GM18505 (cell line): Measurements from ENCODE around the gene CSF2.

Source experiments
- ATAC-seq: cut with Tn5 transposase; IDR thresholded peaks from one replicate; pipeline ENCODE4 v1.9.1; 2021; ENCODE audit not compliant: unreplicated experiment
- POLR2A ChIP-seq: IDR thresholded peaks from 4 replicates; pipeline ENCODE4 v1.6.1; 2011; ENCODE audit warnings: borderline replicate concordance; ENCODE audit not compliant: insufficient read depth, insufficient read length; ENCODE audit errors: extremely low read depth

The CSF2 gene

DNA sequence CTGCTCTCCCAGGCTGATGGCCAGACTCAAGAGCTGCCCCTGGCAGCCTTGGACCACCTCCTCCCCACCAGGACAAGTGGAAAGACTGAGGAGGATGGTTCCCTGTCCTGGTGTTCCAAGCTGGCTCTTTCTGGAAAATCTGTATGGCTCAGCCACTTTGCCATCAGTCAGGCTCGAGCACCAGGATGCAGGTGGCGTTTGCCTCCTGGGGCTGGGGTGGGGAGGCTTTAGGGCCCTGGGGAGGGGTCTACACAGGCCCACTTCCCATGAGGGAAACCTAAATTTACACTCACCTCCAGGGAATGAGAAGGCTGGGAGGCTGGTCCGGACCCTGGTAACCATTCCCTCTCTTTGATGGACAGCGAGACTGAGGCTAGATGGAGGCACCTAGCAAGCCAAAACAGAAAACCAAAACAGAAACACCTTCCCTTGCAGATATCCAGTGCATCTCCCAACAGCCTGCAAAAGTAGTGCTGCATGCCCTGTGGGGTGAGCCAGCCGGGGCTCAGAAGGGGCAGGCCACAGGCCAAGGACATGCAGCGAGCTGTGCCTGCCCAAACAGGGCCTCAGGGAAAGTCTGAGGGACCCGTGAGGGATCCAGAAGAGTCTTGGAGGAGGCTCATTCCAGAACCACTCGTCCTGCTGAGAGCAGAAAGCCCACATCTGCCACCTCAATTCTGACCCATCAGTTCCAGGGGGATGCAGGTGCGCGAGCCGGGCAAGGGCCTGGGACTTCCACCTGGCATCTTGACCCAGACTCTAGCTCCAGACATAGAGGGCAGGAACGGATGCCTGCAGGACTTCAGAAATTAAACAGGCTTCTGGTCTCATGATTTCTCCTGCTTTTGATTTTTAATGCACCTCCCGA lies 5.4 kb upstream of the CSF2 start:
- TF ChIP-seq POLR2A: no peak
- ATAC-seq: no peak

DNA sequence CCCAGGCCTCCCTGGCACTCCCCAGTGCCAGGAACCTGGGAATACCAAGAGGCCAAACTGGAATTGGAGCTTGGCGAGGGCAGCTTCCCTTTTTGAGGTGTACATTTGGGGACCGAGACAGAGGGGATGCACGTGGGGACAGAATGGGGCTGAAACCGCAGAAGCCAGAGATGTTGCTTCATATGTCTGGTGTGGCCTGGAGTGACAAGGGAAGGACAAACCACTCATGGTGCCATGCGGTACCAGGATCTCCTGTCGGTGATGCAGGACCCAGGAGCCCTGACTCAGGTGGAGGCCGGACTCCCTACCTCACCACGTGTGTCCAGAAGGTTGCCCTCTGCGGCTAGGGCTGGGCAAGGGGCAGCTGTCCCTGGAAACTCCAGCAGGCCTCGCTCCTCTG lies 4.0 kb upstream of the CSF2 start:
- TF ChIP-seq POLR2A: no peak

DNA sequence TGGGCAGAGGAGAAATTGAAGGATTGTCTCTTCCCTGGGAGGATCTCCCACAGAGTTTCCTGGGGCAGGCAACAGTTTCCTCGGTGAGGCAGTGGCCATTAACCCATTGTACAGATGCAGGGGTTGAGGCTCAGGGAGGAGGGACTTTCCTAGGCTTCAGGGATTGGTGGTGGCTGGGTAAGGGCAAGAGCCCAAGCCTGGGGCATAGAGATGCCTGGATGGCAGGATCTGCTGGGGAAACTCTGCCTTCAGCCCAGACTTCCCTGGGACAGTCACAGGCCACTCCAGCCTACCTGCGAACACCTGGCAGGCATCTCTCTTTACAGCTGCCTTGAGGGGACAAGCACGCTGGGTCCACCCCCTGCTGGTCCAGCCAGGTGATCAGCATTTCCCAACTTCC lies 3.6 kb upstream of the CSF2 start:
- TF ChIP-seq POLR2A: no peak
- no peak for ATAC-seq

More for the DNA sequence above, 4.0 kb upstream of the CSF2 start:
- ATAC-seq: no peak

DNA sequence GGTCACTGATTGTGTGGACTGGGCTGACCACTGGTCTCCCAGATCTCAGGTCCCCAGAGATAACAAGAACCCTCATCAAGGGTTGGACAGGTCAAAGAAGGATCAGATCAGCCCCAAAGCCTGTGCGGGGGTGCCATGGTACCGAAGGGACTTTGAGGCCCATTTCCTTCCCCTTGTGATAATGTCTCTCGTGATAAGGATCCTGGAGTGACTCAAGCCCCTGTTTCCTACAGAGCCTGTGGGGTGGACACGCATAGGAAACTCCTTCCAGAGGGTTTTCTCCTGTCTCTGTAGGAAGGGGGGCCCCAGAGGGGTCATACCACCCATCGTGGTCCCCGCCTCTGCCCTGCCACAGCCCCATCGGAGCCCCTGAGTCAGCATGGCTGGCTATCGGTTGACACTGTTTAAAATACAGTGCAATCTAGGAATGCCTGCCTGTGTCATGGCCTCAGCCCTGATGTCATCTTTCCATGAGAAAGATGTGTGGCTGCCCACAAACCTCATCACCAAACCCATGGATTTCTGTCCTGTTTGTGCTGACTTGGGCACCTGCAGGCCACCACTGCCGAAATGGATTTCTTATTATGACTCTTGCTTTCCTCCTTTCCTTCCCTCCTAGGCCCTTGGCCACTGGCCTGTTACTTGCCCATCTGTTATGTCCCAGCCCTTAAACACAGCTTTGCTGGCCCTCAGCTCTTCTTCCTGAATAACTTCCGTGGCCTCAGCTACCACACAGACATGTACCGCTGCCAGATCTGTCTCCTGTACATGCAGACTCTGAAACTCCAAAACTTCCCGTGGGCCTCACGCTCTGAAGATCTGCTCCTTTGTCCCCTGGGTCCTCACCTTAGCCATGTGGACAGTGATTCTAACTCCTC lies 2.9 kb upstream of the CSF2 start:
- no peak for ATAC-seq
- no peak for TF ChIP-seq POLR2A

DNA sequence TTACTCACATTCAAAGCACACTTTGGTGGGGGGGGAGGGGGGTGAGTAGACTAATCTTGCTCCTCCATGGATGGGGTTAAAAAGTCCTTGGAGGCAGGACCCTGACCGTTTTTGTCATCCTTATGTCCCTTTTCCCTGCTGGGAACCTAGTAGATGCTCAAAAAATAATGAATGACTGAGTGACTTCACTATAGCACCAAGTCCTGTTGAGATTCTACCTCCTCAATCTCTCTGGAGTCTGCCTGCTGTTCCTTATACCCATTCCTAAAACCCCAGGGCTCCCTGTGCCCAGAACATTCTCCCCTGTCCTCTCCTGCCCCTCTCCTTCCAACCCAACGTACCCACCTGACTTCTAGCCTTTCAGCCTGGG lies 2.3 kb upstream of the CSF2 start:
- no peak for ATAC-seq
- TF ChIP-seq POLR2A: no peak

DNA sequence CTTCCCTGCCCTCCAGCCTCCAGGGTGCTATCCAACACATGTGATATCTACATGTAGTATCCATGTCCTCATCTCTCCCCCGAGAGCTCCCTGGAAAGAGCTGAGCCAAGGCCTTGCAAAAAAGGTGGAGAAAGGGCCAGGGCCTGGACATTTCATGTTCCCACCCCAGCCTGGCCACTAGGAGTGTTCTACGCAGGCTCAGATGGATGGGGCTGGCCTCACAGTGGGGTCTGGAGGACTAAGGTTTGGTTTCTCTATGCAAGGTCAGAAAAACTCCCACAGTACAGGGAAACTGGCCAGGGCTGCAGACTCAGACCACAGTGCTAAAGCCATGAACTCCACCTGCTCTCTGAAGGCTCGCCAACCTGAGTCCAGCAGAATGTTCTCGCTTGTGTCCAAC lies 1.5 kb upstream of the CSF2 start:
- no peak for TF ChIP-seq POLR2A
- no peak for ATAC-seq

DNA sequence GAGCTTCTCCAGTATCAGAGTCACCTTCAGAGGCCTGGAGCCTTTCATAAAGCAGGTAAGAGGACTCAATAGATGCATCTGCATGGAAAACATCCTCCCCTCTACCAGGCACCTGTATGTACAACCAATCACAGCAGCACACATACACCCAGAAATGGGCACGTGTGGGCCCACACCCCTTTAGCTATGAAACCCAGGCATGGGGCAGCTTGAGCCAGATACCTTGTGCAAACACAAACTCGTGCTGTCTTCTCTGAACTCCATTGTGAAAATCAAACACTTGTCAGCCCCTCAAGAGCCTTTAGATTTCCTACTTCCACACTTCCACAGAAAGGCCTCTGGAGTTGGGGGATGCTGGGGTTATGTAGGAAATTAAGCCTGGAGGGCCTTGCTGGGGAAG lies 1.1 kb upstream of the CSF2 start:
- no peak for TF ChIP-seq POLR2A
- ATAC-seq: no peak

DNA sequence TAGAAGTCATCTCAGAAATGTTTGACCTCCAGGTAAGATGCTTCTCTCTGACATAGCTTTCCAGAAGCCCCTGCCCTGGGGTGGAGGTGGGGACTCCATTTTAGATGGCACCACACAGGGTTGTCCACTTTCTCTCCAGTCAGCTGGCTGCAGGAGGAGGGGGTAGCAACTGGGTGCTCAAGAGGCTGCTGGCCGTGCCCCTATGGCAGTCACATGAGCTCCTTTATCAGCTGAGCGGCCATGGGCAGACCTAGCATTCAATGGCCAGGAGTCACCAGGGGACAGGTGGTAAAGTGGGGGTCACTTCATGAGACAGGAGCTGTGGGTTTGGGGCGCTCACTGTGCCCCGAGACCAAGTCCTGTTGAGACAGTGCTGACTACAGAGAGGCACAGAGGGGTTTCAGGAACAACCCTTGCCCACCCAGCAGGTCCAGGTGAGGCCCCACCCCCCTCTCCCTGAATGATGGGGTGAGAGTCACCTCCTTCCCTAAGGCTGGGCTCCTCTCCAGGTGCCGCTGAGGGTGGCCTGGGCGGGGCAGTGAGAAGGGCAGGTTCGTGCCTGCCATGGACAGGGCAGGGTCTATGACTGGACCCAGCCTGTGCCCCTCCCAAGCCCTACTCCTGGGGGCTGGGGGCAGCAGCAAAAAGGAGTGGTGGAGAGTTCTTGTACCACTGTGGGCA lies 642 bp downstream of the CSF2 start:
- no peak for TF ChIP-seq POLR2A
- no peak for ATAC-seq

DNA sequence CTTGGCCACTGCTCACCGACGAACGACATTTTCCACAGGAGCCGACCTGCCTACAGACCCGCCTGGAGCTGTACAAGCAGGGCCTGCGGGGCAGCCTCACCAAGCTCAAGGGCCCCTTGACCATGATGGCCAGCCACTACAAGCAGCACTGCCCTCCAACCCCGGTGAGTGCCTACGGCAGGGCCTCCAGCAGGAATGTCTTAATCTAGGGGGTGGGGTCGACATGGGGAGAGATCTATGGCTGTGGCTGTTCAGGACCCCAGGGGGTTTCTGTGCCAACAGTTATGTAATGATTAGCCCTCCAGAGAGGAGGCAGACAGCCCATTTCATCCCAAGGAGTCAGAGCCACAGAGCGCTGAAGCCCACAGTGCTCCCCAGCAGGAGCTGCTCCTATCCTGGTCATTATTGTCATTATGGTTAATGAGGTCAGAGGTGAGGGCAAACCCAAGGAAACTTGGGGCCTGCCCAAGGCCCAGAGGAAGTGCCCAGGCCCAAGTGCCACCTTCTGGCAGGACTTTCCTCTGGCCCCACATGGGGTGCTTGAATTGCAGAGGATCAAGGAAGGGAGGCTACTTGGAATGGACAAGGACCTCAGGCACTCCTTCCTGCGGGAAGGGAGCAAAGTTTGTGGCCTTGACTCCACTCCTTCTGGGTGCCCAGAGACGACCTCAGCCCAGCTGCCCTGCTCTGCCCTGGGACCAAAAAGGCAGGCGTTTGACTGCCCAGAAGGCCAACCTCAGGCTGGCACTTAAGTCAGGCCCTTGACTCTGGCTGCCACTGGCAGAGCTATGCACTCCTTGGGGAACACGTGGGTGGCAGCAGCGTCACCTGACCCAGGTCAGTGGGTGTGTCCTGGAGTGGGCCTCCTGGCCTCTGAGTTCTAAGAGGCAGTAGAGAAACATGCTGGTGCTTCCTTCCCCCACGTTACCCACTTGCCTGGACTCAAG lies 1.5 kb downstream of the CSF2 start:
- ATAC-seq: no peak
- no peak for TF ChIP-seq POLR2A

DNA sequence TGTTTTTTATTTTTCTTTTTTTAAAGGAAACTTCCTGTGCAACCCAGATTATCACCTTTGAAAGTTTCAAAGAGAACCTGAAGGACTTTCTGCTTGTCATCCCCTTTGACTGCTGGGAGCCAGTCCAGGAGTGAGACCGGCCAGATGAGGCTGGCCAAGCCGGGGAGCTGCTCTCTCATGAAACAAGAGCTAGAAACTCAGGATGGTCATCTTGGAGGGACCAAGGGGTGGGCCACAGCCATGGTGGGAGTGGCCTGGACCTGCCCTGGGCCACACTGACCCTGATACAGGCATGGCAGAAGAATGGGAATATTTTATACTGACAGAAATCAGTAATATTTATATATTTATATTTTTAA lies 2.1 kb downstream of the CSF2 start:
- TF ChIP-seq POLR2A: no peak
- ATAC-seq: no peak

DNA sequence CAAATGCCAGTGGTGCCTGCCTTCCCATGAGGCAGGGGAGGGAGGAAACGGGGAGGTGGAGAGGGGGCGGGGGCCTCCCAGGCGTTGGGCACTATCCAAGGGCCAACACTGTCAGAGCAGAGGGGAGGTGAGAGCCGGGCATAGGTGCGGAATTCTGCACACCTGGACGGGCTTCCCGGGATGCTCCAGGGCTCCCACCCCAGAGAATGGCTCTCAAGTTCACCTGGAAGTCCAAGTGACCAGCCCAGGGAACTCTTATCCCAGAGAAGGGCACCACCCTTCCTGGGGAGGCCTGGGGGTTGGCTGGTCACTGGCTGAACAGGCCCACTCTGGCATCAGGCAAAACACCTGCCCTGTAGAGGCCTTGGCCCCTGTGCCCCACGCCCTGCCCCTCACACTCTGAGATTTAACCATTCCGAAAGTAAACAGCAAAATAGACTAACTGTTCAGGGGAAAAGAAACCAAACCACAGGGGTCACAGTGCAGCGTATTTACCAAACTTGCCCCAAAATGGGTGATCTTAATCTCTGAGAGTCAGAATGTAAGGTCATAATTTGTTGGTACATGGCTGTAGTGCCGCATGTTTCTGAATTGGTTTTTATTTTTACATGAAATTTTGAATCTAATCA lies 2.7 kb downstream of the CSF2 start:
- TF ChIP-seq POLR2A: no peak
- no peak for ATAC-seq

DNA sequence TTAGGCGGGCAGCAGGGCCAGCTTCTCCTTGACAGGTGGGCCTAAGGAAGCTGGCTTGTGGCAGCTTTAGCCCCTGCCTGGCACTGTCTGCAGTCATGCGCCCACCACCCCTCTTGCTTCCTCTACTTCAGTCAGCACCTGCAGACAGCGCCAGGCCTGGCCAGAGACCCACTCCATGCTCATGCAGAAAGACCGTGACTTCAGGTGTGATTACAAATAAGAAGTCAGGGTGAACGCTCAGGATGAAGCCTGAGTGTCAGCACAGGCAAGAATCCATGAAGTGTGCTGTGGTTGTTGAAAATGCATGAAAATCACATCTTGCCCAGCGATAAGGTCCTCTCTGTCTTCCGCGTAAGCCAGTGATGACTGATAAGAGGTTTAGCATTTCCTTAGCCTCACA lies 3.4 kb downstream of the CSF2 start:
- no peak for ATAC-seq
- no peak for TF ChIP-seq POLR2A
